Stimulated activated naive CD4-positive, alpha-beta T cell treated with Interleukin-2 at 50 U/mL for 16 hours (primary cell): ENCODE results near the gene ST8SIA3.

ENCODE experiments used
- DNase-seq: peaks from one replicate; lab custom pipeline; 2025; lab: John Stamatoyannopoulos, UW

The ST8SIA3 gene

GRCh38 chr18:57352271-57352701 is at the start of gene ST8SIA3:
ST8SIA3 (plus strand) TSS chr18:57352557; CDS start chr18:57352847, 290 bp downstream.
- no peak for DNase-seq

GRCh38 chr18:57311472-57311871 is 40.9 kb upstream of the ST8SIA3 start:
- no peak for DNase-seq

GRCh38 chr18:57312346-57313144 is 39.8 kb upstream of the ST8SIA3 start:
- DNase-seq, result no peak

- no peak for DNase-seq
Observed at GRCh38 chr18:57320603-57321002, 31.8 kb upstream of the ST8SIA3 start.

GRCh38 chr18:57325491-57326166 is 26.7 kb upstream of the ST8SIA3 start:
- no peak for DNase-seq

GRCh38 chr18:57326718-57327323 is 25.5 kb upstream of the ST8SIA3 start:
- DNase-seq, result no peak

- DNase-seq, result no peak
Observed at GRCh38 chr18:57328665-57329064, 23.7 kb upstream of the ST8SIA3 start.

GRCh38 chr18:57329856-57330255 is 22.5 kb upstream of the ST8SIA3 start:
- no peak for DNase-seq

GRCh38 chr18:57331718-57332117 is 20.6 kb upstream of the ST8SIA3 start:
- DNase-seq, result no peak

GRCh38 chr18:57333940-57334339 is 18.4 kb upstream of the ST8SIA3 start:
- no peak for DNase-seq

- DNase-seq, result no peak
Observed at GRCh38 chr18:57334383-57334782, 18.0 kb upstream of the ST8SIA3 start.

- no peak for DNase-seq
Observed at GRCh38 chr18:57336343-57336742, 16.0 kb upstream of the ST8SIA3 start.

- no peak for DNase-seq
Observed at GRCh38 chr18:57337890-57338289, 14.5 kb upstream of the ST8SIA3 start.

GRCh38 chr18:57343833-57344232 is 8.5 kb upstream of the ST8SIA3 start:
- no peak for DNase-seq

GRCh38 chr18:57346876-57347275 is 5.5 kb upstream of the ST8SIA3 start:
- no peak for DNase-seq

GRCh38 chr18:57347784-57348183 is 4.6 kb upstream of the ST8SIA3 start:
- no peak for DNase-seq

GRCh38 chr18:57352761-57353136 is 392 bp downstream of the ST8SIA3 start:
- DNase-seq, result no peak

- DNase-seq, result no peak
Observed at GRCh38 chr18:57353137-57353939, 981 bp downstream of the ST8SIA3 start.

GRCh38 chr18:57353940-57354461 is 1.6 kb downstream of the ST8SIA3 start:
- DNase-seq, result no peak

GRCh38 chr18:57359433-57359832 is 7.1 kb downstream of the ST8SIA3 start:
- no peak for DNase-seq

GRCh38 chr18:57362714-57363113 is 10.4 kb downstream of the ST8SIA3 start:
- DNase-seq, result no peak

- DNase-seq, result no peak
Observed at GRCh38 chr18:57364460-57364859, 12.1 kb downstream of the ST8SIA3 start.
